MM.1S (cell line): ENCODE results near the gene RTP5.

Experiments used
- CTCF ChIP-seq: fragments of 300-600 bp; sonication (generic); IDR thresholded peaks from 2 replicates; pipeline ENCODE4 v1.5.1; 2016; ENCODE audit warnings: antibody characterized with exemption, low read length, mixed read lengths
- EZH2 ChIP-seq: fragments of 300-600 bp; sonication (generic); optimal IDR thresholded peaks from 2 replicates; pipeline ENCODE3; 2017; ENCODE audit warnings: low read depth, mild to moderate bottlenecking, antibody characterized with exemption, low read length, mixed read lengths
- EZH2phosphoT487 ChIP-seq: fragments of 300-600 bp; sonication (generic); IDR thresholded peaks from 2 replicates; pipeline ENCODE4 v1.6.1; 2018; ENCODE audit warnings: antibody characterized with exemption, low read length

GRCh38 chr2:241842620-241843211 lies 26.8 kb upstream of the RTP5 start:
- no peak for TF ChIP-seq CTCF
- TF ChIP-seq EZH2phosphoT487 = no peak
- TF ChIP-seq EZH2 = no peak
